HCT116 (cell line): ENCODE data around the gene MOG. TPM values are rescaled to one million over a fixed set of nuclear protein-coding genes. Genes with fewer than 3 reads are reported as not detected.

ENCODE experiments used
- ATAC-seq: fragments of 200-7000 bp; cut with Tn5 transposase; 2 replicates; pipeline ENCODE4 v1.9.1; 2020; ENCODE audit warnings: mild to moderate bottlenecking, moderate library complexity
- BruUV-seq: library from RNA; stranded (reverse); fragments of 400-500 nt; replicated peaks from 2 replicates; lab custom pipeline; 2021; lab: Mats Ljungman, UMichigan
- CTCF ChIA-PET: fragments of 300-600 bp; sonication (Branson Sonifier 250); formaldehyde crosslinking; loops from one replicate; lab custom pipeline; 2021; ENCODE audit warnings: antibody characterized with exemption; lab: Charles Lee
- POLR2A ChIA-PET: fragments of 300-600, 350-600 bp; sonication (Branson Sonifier 250); formaldehyde crosslinking; loops from one replicate; lab custom pipeline; 2021; ENCODE audit warnings: antibody characterized with exemption; lab: Charles Lee
- RAD21 ChIA-PET, 2 experiments: fragments of 300-600 bp; sonication (Branson Sonifier 250); formaldehyde crosslinking; loops; one replicate each; lab custom pipeline; 2023; ENCODE audit warnings: low total read pairs in 2 of 2; ENCODE audit not compliant: uncharacterized antibody in 2 of 2, unreplicated experiment in 2 of 2, low non-redundant PET in 1 of 2; lab: Charles Lee
- DNase-seq: peaks from one replicate; pipeline ENCODE4 v3.0.0-alpha.2; 2010; ENCODE audit warnings: low read depth, low spot score
- H2AFZ ChIP-seq: fragments of 200-600 bp; shearing (Covaris generic), sonication (generic); 2 replicates; pipeline ENCODE4 v1.6.1; 2017; ENCODE audit warnings: low read depth, mixed run types, mixed read lengths, antibody characterized with exemption, low read length; ENCODE audit not compliant: poor library complexity, severe bottlenecking
- H3K27ac ChIP-seq: 2 replicates; pipeline ENCODE4 v1.5.1; 2012; ENCODE audit warnings: low read depth, low read length
- H3K27me3 ChIP-seq: fragments of 200-600 bp; sonication (generic); 2 replicates; pipeline ENCODE4 v1.6.1; 2016; ENCODE audit warnings: mixed run types, low read length, mixed read lengths; ENCODE audit not compliant: insufficient read depth
- H3K36me3 ChIP-seq, 2 experiments: fragments of 200-500 bp in 1 of 2; fragments of 200-600 bp in 1 of 2; sonication (Bioruptor generic) in 1 of 2; sonication (generic) in 1 of 2; 2 replicates each; pipeline versions ENCODE4 v1.5.1 to v1.6.1; 2014 to 2016; ENCODE audit warnings: low read length in 2 of 2, inconsistent platforms in 1 of 2, mixed read lengths in 1 of 2, mixed run types in 1 of 2; ENCODE audit not compliant: insufficient read depth in 2 of 2, control insufficient read depth in 1 of 2
- H3K4me1 ChIP-seq, 2 experiments: fragments of 200-600 bp in 1 of 2; sonication (generic) in 1 of 2; 2 replicates each; pipeline versions ENCODE4 v1.5.1 to v1.6.1; 2012 to 2017; ENCODE audit warnings: low read length in 2 of 2, inconsistent platforms in 1 of 2, mild to moderate bottlenecking in 1 of 2, mixed read lengths in 1 of 2, mixed run types in 1 of 2, moderate library complexity in 1 of 2; ENCODE audit not compliant: insufficient read depth in 2 of 2, control insufficient read depth in 1 of 2
- H3K4me2 ChIP-seq: fragments of 200-600 bp; sonication (generic); 2 replicates; pipeline ENCODE4 v1.6.1; 2017; ENCODE audit warnings: mixed run types, low read length, mixed read lengths
- H3K4me3 ChIP-seq, 2 experiments: fragments of 200-600 bp in 1 of 2; sonication (generic) in 1 of 2; replicated peaks in 1 of 2; 2 replicates each; pipeline ENCODE4 v1.5.1; 2011 to 2016; ENCODE audit warnings: low read length in 2 of 2, control low read depth in 1 of 2, low read depth in 1 of 2, mild to moderate bottlenecking in 1 of 2, mixed read lengths in 1 of 2, mixed run types in 1 of 2
- H3K79me2 ChIP-seq: fragments of 200-600 bp; sonication (generic); 2 replicates; pipeline ENCODE4 v1.6.1; 2017; ENCODE audit warnings: mild to moderate bottlenecking, mixed run types, low read length, moderate library complexity, mixed read lengths; ENCODE audit not compliant: insufficient read depth
- H3K9ac ChIP-seq: fragments of 200-600 bp; sonication (generic); 2 replicates; pipeline ENCODE4 v1.6.1; 2016; ENCODE audit warnings: low read length, mixed read lengths
- H3K9me2 ChIP-seq: fragments of 200-600 bp; sonication (generic), shearing (Covaris generic); 2 replicates; pipeline ENCODE4 v1.6.1; 2017; ENCODE audit warnings: mixed run types, mild to moderate bottlenecking, moderate library complexity; ENCODE audit not compliant: insufficient read depth
- H3K9me3 ChIP-seq, 2 experiments: fragments of 200-500 bp in 1 of 2; fragments of 200-600 bp in 1 of 2; sonication (Bioruptor generic) in 1 of 2; sonication (generic) in 1 of 2; 2 replicates each; pipeline ENCODE4 v1.6.1; 2014 to 2017; ENCODE audit warnings: low read length in 2 of 2, mixed read lengths in 2 of 2, inconsistent platforms in 1 of 2, low read depth in 1 of 2, mild to moderate bottlenecking in 1 of 2, mixed run types in 1 of 2, moderate library complexity in 1 of 2; ENCODE audit not compliant: control insufficient read depth in 1 of 2, insufficient read depth in 1 of 2
- H4K20me1 ChIP-seq: fragments of 200-600 bp; sonication (generic), shearing (Covaris generic); 2 replicates; pipeline ENCODE4 v1.6.1; 2017; ENCODE audit warnings: mixed run types, mild to moderate bottlenecking, moderate library complexity; ENCODE audit not compliant: insufficient read depth
- CTCF ChIP-seq, 3 experiments: fragments of 200-600 bp in 1 of 3; sonication (generic) in 1 of 3; IDR thresholded peaks in 2 of 3; conservative IDR thresholded peaks in 1 of 3; 2 replicates each; pipeline ENCODE4 v1.5.1; 2012 to 2017; ENCODE audit warnings: low read depth in 2 of 3, low read length in 2 of 3, antibody characterized with exemption in 1 of 3, borderline replicate concordance in 1 of 3, control low read depth in 1 of 3, mild to moderate bottlenecking in 1 of 3, mixed read lengths in 1 of 3, mixed run types in 1 of 3, moderate library complexity in 1 of 3; ENCODE audit not compliant: insufficient read depth in 1 of 3
- RAD21 ChIP-seq: IDR thresholded peaks from 2 replicates; pipeline ENCODE4 v1.6.1; 2012; ENCODE audit warnings: low read depth, mild to moderate bottlenecking
- REST ChIP-seq: IDR thresholded peaks from 2 replicates; pipeline ENCODE4 v1.6.1; 2012; ENCODE audit warnings: low read depth
- intact Hi-C: fragments of 100-400 bp; cut with micrococcal nuclease; formaldehyde crosslinking; loops from 2 replicates; pipeline ENCODE4 v1.10.0; 2022
- total RNA-seq: library from RNA; stranded (reverse); gene quantifications from one replicate; pipeline ENCODE4 v1.2.1, GENCODE V29; 2021; ENCODE audit not compliant: unreplicated experiment

Gene MOG
- total RNA-seq, 1 experiment from 2014 or later = not detected

GRCh38 chr6:29666826-29667130 is 9.9 kb downstream of the MOG start:
- H3K27ac ChIP-seq = no peak overlapping the region
- no peaks in the 10 kb centered on the region for H3K36me3 ChIP-seq
- no peaks in the 10 kb centered on the region for H3K9me2 ChIP-seq
- ChIA-PET RAD21 (no interaction called here), POLR2A (no interaction called here), CTCF (interaction anchor here (0.9 to 6.9 kb wide), 3 partner anchors 13 to 30 kb away, joined by 3 to 70 read pairs (median 21); no protein-coding TSS in a partner anchor)
- H3K79me2 ChIP-seq = no peaks in the 10 kb centered on the region
- no peaks in the 10 kb centered on the region for H3K9me3 ChIP-seq
- H3K4me3 ChIP-seq = no peak overlapping the region
- ATAC-seq = no peak
- TF ChIP-seq CTCF (IDR thresholded peaks at IDR 0.05 in 2 of 3, conservative IDR thresholded peaks at IDR 0.05 in 1 of 3; ENCODE audit: borderline replicate concordance in 1 of 3, insufficient read depth in 1 of 3, low read depth in 2 of 3, low read length in 2 of 3) = no peak
- TF ChIP-seq RAD21 = no peak
- TF ChIP-seq REST = no peak
- H3K4me2 ChIP-seq = no peak overlapping the region
- no peak for DNase-seq
- no peaks in the 10 kb centered on the region for H4K20me1 ChIP-seq
- H3K9ac ChIP-seq = no peak overlapping the region
- no peak overlapping the region for H2AFZ ChIP-seq
- H3K4me1 ChIP-seq = no peaks in the 10 kb centered on the region
- intact Hi-C loops = no loop called here
- H3K27me3 ChIP-seq = no peaks in the 10 kb centered on the region
- BruUV-seq = no TSS peak
